ENCODE results near the gene AP1B1.

DNA sequence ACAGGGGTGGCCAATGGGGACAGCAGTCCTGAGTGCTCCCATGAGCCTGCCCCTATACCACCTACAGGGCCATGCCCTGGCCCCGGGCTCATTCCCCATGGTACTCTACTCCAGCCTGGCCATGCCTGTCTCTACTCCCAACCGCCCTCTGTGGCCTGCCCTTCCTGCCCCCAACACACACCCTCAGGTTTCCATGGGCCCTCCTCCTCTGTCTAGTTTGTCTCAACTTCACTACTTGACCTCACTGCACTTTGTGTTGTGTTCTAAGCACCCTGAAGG, 46.6 kb downstream of the AP1B1 start:
- TF ChIP-seq, protein P1, sequence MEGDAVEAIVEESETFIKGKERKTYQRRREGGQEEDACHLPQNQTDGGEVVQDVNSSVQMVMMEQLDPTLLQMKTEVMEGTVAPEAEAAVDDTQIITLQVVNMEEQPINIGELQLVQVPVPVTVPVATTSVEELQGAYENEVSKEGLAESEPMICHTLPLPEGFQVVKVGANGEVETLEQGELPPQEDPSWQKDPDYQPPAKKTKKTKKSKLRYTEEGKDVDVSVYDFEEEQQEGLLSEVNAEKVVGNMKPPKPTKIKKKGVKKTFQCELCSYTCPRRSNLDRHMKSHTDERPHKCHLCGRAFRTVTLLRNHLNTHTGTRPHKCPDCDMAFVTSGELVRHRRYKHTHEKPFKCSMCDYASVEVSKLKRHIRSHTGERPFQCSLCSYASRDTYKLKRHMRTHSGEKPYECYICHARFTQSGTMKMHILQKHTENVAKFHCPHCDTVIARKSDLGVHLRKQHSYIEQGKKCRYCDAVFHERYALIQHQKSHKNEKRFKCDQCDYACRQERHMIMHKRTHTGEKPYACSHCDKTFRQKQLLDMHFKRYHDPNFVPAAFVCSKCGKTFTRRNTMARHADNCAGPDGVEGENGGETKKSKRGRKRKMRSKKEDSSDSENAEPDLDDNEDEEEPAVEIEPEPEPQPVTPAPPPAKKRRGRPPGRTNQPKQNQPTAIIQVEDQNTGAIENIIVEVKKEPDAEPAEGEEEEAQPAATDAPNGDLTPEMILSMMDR (IDR thresholded peaks at IDR 0.05; ENCODE audit: low read depth, low read length), result no peak
- no peak for TF ChIP-seq EZH2phosphoT487 (IDR thresholded peaks at IDR 0.05; ENCODE audit: low read depth)

Measured in OCI-LY3 (cell line).